Astrocyte (in vitro differentiated cells and primary cell): ENCODE data around the gene RBPMS2. TPM values are rescaled to one million over a fixed set of nuclear protein-coding genes. Genes with fewer than 3 reads are reported as not detected.

Experiments used
- DNase-seq: peaks from one replicate; pipeline ENCODE4 v3.0.0-alpha.2; 2010; ENCODE audit warnings: low read depth
- FAIRE-seq: peaks from 2 replicates; lab custom pipeline; 2011; peaks lifted over from hg19 to GRCh38; lab: Jason Lieb, UNC
- H2AFZ ChIP-seq: 2 replicates; pipeline ENCODE4 v1.6.0; 2012; ENCODE audit warnings: low read depth, low read length, inconsistent platforms
- H3K27ac ChIP-seq: 2 replicates; pipeline ENCODE4 v1.5.1; 2011; ENCODE audit warnings: low read depth, low read length, inconsistent platforms
- H3K27me3 ChIP-seq: 2 replicates; pipeline ENCODE4 v1.6.0; 2011; ENCODE audit warnings: low read length, inconsistent platforms; ENCODE audit not compliant: insufficient read depth
- H3K36me3 ChIP-seq: 2 replicates; pipeline ENCODE4 v1.5.1; 2011; ENCODE audit warnings: low read length, inconsistent platforms; ENCODE audit not compliant: insufficient read depth
- H3K4me1 ChIP-seq: 2 replicates; pipeline ENCODE4 v1.5.1; 2011; ENCODE audit warnings: low read length, inconsistent platforms; ENCODE audit not compliant: insufficient read depth
- H3K4me2 ChIP-seq: 2 replicates; pipeline ENCODE4 v1.6.0; 2012; ENCODE audit warnings: low read length, inconsistent platforms
- H3K4me3 ChIP-seq: 2 replicates; pipeline ENCODE4 v1.5.1; 2011; ENCODE audit warnings: low read depth, mild to moderate bottlenecking, low read length, inconsistent platforms; ENCODE audit not compliant: insufficient read depth
- H3K79me2 ChIP-seq: 2 replicates; pipeline ENCODE4 v1.6.0; 2012; ENCODE audit warnings: mild to moderate bottlenecking, low read length, inconsistent platforms; ENCODE audit not compliant: insufficient read depth
- H3K9ac ChIP-seq: 2 replicates; pipeline ENCODE4 v1.6.0; 2012; ENCODE audit warnings: mild to moderate bottlenecking, low read length, inconsistent platforms
- H3K9me3 ChIP-seq: 2 replicates; pipeline ENCODE4 v1.5.1; 2012; ENCODE audit warnings: low read depth, mild to moderate bottlenecking, low read length, inconsistent platforms; ENCODE audit not compliant: insufficient read depth
- H4K20me1 ChIP-seq: 2 replicates; pipeline ENCODE4 v1.6.0; 2012; ENCODE audit warnings: low read length, inconsistent platforms; ENCODE audit not compliant: insufficient read depth
- H3K27ac Mint-ChIP-seq: one replicate; pipeline ENCODE4 v1.8.0; 2021; ENCODE audit warnings: mild to moderate bottlenecking, mixed read lengths; ENCODE audit not compliant: unreplicated experiment
- H3K27me3 Mint-ChIP-seq: one replicate; pipeline ENCODE4 v1.8.0; 2021; ENCODE audit warnings: low read depth, mixed read lengths; ENCODE audit not compliant: unreplicated experiment
- H3K36me3 Mint-ChIP-seq: one replicate; pipeline ENCODE4 v1.8.0; 2021; ENCODE audit warnings: low read depth, mixed read lengths; ENCODE audit not compliant: unreplicated experiment
- H3K4me1 Mint-ChIP-seq: one replicate; pipeline ENCODE4 v1.8.0; 2021; ENCODE audit warnings: low read depth, mixed read lengths; ENCODE audit not compliant: unreplicated experiment
- H3K4me3 Mint-ChIP-seq: one replicate; pipeline ENCODE4 v1.8.0; 2021; ENCODE audit warnings: mild to moderate bottlenecking, moderate library complexity, mixed read lengths; ENCODE audit not compliant: unreplicated experiment
- H3K9me3 Mint-ChIP-seq: one replicate; pipeline ENCODE4 v1.8.0; 2021; ENCODE audit warnings: mild to moderate bottlenecking, mixed read lengths; ENCODE audit not compliant: unreplicated experiment
- CTCF ChIP-seq: IDR thresholded peaks from 2 replicates; pipeline ENCODE4 v1.5.1; 2011; ENCODE audit warnings: low read depth, mild to moderate bottlenecking, inconsistent platforms, low read length, moderate library complexity; ENCODE audit not compliant: insufficient read depth
- EZH2 ChIP-seq: IDR thresholded peaks from 2 replicates; pipeline ENCODE4 v1.6.1; 2012; ENCODE audit warnings: mild to moderate bottlenecking, low read length, inconsistent platforms; ENCODE audit not compliant: insufficient read depth
- total RNA-seq: library from RNA; stranded (reverse); gene quantifications from 2 replicates; pipeline ENCODE4 v1.2.1, GENCODE V29; 2021

Gene RBPMS2
- total RNA-seq, 1 donor from 2014 or later = 10.6 TPM

GRCh38 chr15:64773606-64774005 is 1.8 kb downstream of the RBPMS2 start:
- H3K4me2 ChIP-seq = no peak overlapping the region
- H3K27ac ChIP-seq = no peak overlapping the region
- Mint-ChIP-seq H3K4me1 (peaks cover 2% of the 10 kb centered on the region), H3K4me3 (peak overlapping the region; percentile 89), H3K9me3 (no peaks in the 10 kb centered on the region), H3K27me3 (peaks cover 15% of the 10 kb centered on the region), H3K27ac (no peak overlapping the region), H3K36me3 (no peaks in the 10 kb centered on the region)
- H3K4me3 ChIP-seq = no peak overlapping the region
- DNase-seq (no peak), FAIRE-seq (no peak)
- H3K36me3 ChIP-seq = no peaks in the 10 kb centered on the region
- TF ChIP-seq CTCF (no peak), EZH2 (no peak)
- peaks cover 11% of the 10 kb centered on the region for H3K27me3 ChIP-seq
- no peaks in the 10 kb centered on the region for H3K9me3 ChIP-seq
- H2AFZ ChIP-seq = no peak overlapping the region
- peaks cover 6% of the 10 kb centered on the region for H3K4me1 ChIP-seq
- no peak overlapping the region for H3K9ac ChIP-seq
- no peaks in the 10 kb centered on the region for H3K79me2 ChIP-seq
- H4K20me1 ChIP-seq = no peaks in the 10 kb centered on the region

- peaks cover 2% of the 10 kb centered on the region for H3K4me1 Mint-ChIP-seq
- H3K27ac ChIP-seq = no peak overlapping the region
- H4K20me1 ChIP-seq = no peaks in the 10 kb centered on the region
- no peak for TF ChIP-seq CTCF
- TF ChIP-seq EZH2 = no peak
- no peak overlapping the region for H3K4me3 Mint-ChIP-seq
- H3K27me3 Mint-ChIP-seq = peaks cover 11% of the 10 kb centered on the region
- FAIRE-seq (no peak), DNase-seq (no peak)
- H3K4me3 ChIP-seq = no peak overlapping the region
- peaks cover 11% of the 10 kb centered on the region for H3K27me3 ChIP-seq
- no peak overlapping the region for H3K4me2 ChIP-seq
- no peaks in the 10 kb centered on the region for H3K36me3 Mint-ChIP-seq
- peaks cover 6% of the 10 kb centered on the region for H3K4me1 ChIP-seq
- H3K27ac Mint-ChIP-seq = no peak overlapping the region
- no peak overlapping the region for H3K9ac ChIP-seq
- H3K36me3 ChIP-seq = no peaks in the 10 kb centered on the region
- H3K9me3 Mint-ChIP-seq = no peaks in the 10 kb centered on the region
- no peaks in the 10 kb centered on the region for H3K79me2 ChIP-seq
- no peaks in the 10 kb centered on the region for H3K9me3 ChIP-seq
- H2AFZ ChIP-seq = no peak overlapping the region
Measured at GRCh38 chr15:64772964-64773363, 2.4 kb downstream of the RBPMS2 start.

GRCh38 chr15:64772488-64772887 is 2.9 kb downstream of the RBPMS2 start:
- no peaks in the 10 kb centered on the region for H3K79me2 ChIP-seq
- Mint-ChIP-seq H3K4me1 (peaks cover 2% of the 10 kb centered on the region), H3K27ac (no peak overlapping the region), H3K27me3 (peaks cover 11% of the 10 kb centered on the region), H3K9me3 (no peaks in the 10 kb centered on the region), H3K36me3 (no peaks in the 10 kb centered on the region), H3K4me3 (no peak overlapping the region)
- H3K4me1 ChIP-seq = peaks cover 6% of the 10 kb centered on the region
- H3K9ac ChIP-seq = no peak overlapping the region
- TF ChIP-seq CTCF (no peak), EZH2 (no peak)
- no peaks in the 10 kb centered on the region for H3K9me3 ChIP-seq
- H4K20me1 ChIP-seq = no peaks in the 10 kb centered on the region
- no peak for FAIRE-seq
- no peak overlapping the region for H3K4me3 ChIP-seq
- peaks cover 11% of the 10 kb centered on the region for H3K27me3 ChIP-seq
- H2AFZ ChIP-seq = no peak overlapping the region
- no peak overlapping the region for H3K27ac ChIP-seq
- H3K36me3 ChIP-seq = no peaks in the 10 kb centered on the region
- no peak overlapping the region for H3K4me2 ChIP-seq
- DNase-seq = no peak
